HG03159 (cell line): ENCODE data around the gene TBC1D22A.
"Not testable (repeated sequence)": the region's sequence is repeated elsewhere in the genome, so short reads cannot be mapped to it uniquely, and the experiment has no call there.

Experiments used
- ATAC-seq: cut with Tn5 transposase; IDR thresholded peaks from one replicate; pipeline ENCODE4 v1.9.1; 2021; ENCODE audit warnings: mild to moderate bottlenecking, moderate library complexity; ENCODE audit not compliant: unreplicated experiment

TBC1D22A gene

GRCh38 chr22:46770151-46770641 lies 7.7 kb downstream of the TBC1D22A start:
- ATAC-seq: no peak

GRCh38 chr22:46770726-46771125 lies 8.3 kb downstream of the TBC1D22A start:
- no peak for ATAC-seq

- no peak for ATAC-seq
Measured at GRCh38 chr22:46773076-46773475, 10.6 kb downstream of the TBC1D22A start.

GRCh38 chr22:46774253-46774979 lies 12.0 kb downstream of the TBC1D22A start:
- ATAC-seq: no peak

GRCh38 chr22:46774980-46775849 lies 12.8 kb downstream of the TBC1D22A start:
- ATAC-seq: no peak

GRCh38 chr22:46775850-46776826 lies 13.7 kb downstream of the TBC1D22A start:
- ATAC-seq: no peak

GRCh38 chr22:46776876-46777608 lies 14.6 kb downstream of the TBC1D22A start:
- ATAC-seq: no peak

- ATAC-seq: no peak
Measured at GRCh38 chr22:46777609-46777970, 15.1 kb downstream of the TBC1D22A start.

GRCh38 chr22:46779023-46779422 lies 16.6 kb downstream of the TBC1D22A start:
- no peak for ATAC-seq

GRCh38 chr22:46779651-46780050 lies 17.2 kb downstream of the TBC1D22A start:
- no peak for ATAC-seq

GRCh38 chr22:46780453-46780852 lies 18.0 kb downstream of the TBC1D22A start:
- ATAC-seq: no peak

- no peak for ATAC-seq
Measured at GRCh38 chr22:46781291-46781690, 18.8 kb downstream of the TBC1D22A start.

GRCh38 chr22:46782200-46782599 lies 19.8 kb downstream of the TBC1D22A start:
- ATAC-seq: not testable (repeated sequence)

- no peak for ATAC-seq
Measured at GRCh38 chr22:46783721-46784120, 21.3 kb downstream of the TBC1D22A start.

GRCh38 chr22:46788441-46789172 lies 26.2 kb downstream of the TBC1D22A start:
- ATAC-seq: no peak

- ATAC-seq: no peak
Measured at GRCh38 chr22:46789992-46790391, 27.5 kb downstream of the TBC1D22A start.

- no peak for ATAC-seq
Measured at GRCh38 chr22:46791201-46791731, 28.8 kb downstream of the TBC1D22A start.

GRCh38 chr22:46792061-46792796 lies 29.8 kb downstream of the TBC1D22A start:
- ATAC-seq: no peak
